Psoas muscle (tissue), 8 donors: ENCODE data around the gene IRAK4. TPM values are rescaled to one million over a fixed set of nuclear protein-coding genes. Genes with fewer than 3 reads are reported as not detected.

Experiments used
- ATAC-seq, 4 donors: fragments of 200-7000 bp; cut with Tn5 transposase; one replicate each; pipeline ENCODE4 v1.9.1; 2020; ENCODE audit warnings: moderate library complexity in 3 of 4, mild to moderate bottlenecking in 2 of 4
- DNase-seq, 2 donors: peaks; one replicate each; pipeline ENCODE4 v3.0.0-alpha.2; 2020
- H3K27ac ChIP-seq: fragments of 200-600 bp; one replicate; pipeline ENCODE4 v1.8.0; 2022
- H3K27me3 ChIP-seq, 3 donors: fragments of 200-600 bp in 1 of 3; one replicate each; pipeline versions ENCODE4 v1.6.1 to v1.8.0; 2013 to 2022; ENCODE audit warnings: low read length in 2 of 3, mild to moderate bottlenecking in 2 of 3, moderate library complexity in 1 of 3; ENCODE audit not compliant: insufficient read depth in 3 of 3
- H3K36me3 ChIP-seq, 2 donors: fragments of 200-600 bp in 1 of 2; one replicate each; pipeline versions ENCODE4 v1.6.1 to v1.8.0; 2013 to 2022; ENCODE audit warnings: low read depth in 1 of 2, mild to moderate bottlenecking in 1 of 2, moderate library complexity in 1 of 2; ENCODE audit not compliant: insufficient read depth in 1 of 2
- H3K4me1 ChIP-seq: fragments of 200-600 bp; one replicate; pipeline ENCODE4 v1.8.0; 2022
- H3K4me3 ChIP-seq: fragments of 200-600 bp; one replicate; pipeline ENCODE4 v1.8.0; 2022; ENCODE audit warnings: mild to moderate bottlenecking
- H3K9me3 ChIP-seq: fragments of 200-600 bp; one replicate; pipeline ENCODE4 v1.8.0; 2022
- WGBS, 3 donors: extraction: QIAGEN DNeasy Blood & Tissue Kit; methylation state at CpG; one replicate each; pipeline versions ENCODE4 v1.1.6 to v1.1.7; 2013; 5-methylcytosine and 5-hydroxymethylcytosine counted together
- intact Hi-C, 2 donors: fragments of 100-400 bp; cut with DNase I; formaldehyde crosslinking; loops; one replicate each; pipeline versions ENCODE4 v1.11.0 to v1.14.2; 2022
- long read RNA-seq, 2 donors: library from polyadenylated mRNA; unstranded; transcript quantifications; one replicate each; pipeline ENCODE4 v2.0.0, GENCODE V29; 2021
- polyA plus RNA-seq, 3 donors: library from polyadenylated mRNA; stranded (reverse); fragments of 200-250 nt; gene quantifications; one replicate each; pipeline ENCODE4 v1.2.3, GENCODE V29; 2013
- total RNA-seq, 4 donors: library from RNA; stranded (reverse); fragmentation: NEBNext Ultra II Directional in 2 of 4; extraction: Animal tissue kit (Norgen Biotek cat#: 25700) in 2 of 4; gene quantifications; one replicate each; pipeline versions ENCODE4 v1.2.1 to v1.2.4, GENCODE V29; 2021 to 2023
- TF ChIP-seq, protein P1 (sequence below): fragments of 200-600 bp; IDR thresholded peaks from one replicate; pipeline ENCODE4 v1.8.0; 2022; ENCODE audit warnings: antibody characterized with exemption
- donor health status: healthy with polysubstance abuse.
- donor health status: DM: no; HTN: no; CAD: no; lungs with moderate emphysema.
- donor health status: Bipolar disorder and iron deficiency.
- donor health status: healthy.
- donor health status: DM: yes; HTN: yes; CAD: no.
- donor health status: DM: no; HTN: no; CAD: no.
- donor health status: DM: no; HTN: no; CAD: no.
- donor health status: DM: yes; HTN: yes; CAD: no.

Gene IRAK4
- total RNA-seq: 1 to 10 TPM; 3.0 to 4.7 (median 3.5) TPM
- 1 to 10 TPM; 2.2 to 3.6 (median 2.9) TPM for polyA plus RNA-seq
- long read RNA-seq, donor 1, partial matches to known transcripts: 0 of 1 reads
- long read RNA-seq, donor 1, other reads (novel, unspliced or antisense): 0 of 1 reads
- long read RNA-seq, donor 2, full-length matches to known transcripts: 5 of 8 reads
- long read RNA-seq, donor 2, partial matches to known transcripts: 0 of 8 reads
- long read RNA-seq, donor 2, other reads (novel, unspliced or antisense): 3 of 8 reads

DNA sequence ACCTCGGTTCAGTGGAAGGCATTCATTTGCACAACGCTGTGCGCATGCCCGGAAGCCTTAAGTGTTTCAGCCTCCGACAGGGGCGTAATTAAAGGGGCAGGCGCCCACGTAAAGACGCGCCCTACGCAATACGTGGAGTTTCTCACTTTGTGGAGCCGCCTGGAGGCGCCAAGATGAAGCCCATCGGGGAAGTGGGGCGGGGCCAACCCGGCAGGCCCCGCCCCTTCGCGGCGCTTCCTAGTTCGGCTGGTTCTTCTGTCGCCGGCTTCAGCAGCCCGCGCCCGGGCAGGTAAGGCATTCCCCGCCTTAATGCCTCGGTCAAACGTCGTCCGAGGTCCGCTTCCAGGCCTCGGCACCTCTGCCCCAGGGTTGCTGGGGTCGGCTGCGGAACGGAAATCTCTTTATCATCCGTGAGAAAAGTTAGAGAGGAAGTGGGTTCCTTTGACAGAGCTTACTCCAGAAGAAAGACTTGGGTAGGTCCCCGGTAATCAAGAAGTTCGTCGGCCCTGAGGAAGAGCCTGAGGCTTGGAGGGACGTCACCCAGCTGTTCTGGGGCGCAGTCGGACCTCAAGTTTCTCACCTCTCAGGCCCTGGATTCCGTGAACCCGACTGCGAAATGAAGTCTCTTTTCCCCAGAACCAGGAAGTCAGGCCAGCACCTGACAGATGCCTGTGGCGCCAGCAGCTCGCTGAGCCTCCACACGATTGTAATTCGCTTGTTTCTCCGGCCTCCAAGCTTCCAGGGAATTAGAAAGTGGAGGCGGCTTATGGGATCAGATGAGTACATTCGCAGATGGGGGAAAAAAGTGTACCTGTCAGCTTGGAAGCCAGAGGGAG lies at the start of gene IRAK4, which contains the start of gene PUS7L:
Gene IRAK4, plus strand, starts transcription at position 224 of the 836 bp plus-strand sequence. CDS start 9,161 bp downstream, outside the sequence.
Gene PUS7L, minus strand, starts transcription at position 63 of the 836 bp plus-strand sequence. CDS start 3,545 bp downstream, outside the sequence.
- TF ChIP-seq, protein P1, sequence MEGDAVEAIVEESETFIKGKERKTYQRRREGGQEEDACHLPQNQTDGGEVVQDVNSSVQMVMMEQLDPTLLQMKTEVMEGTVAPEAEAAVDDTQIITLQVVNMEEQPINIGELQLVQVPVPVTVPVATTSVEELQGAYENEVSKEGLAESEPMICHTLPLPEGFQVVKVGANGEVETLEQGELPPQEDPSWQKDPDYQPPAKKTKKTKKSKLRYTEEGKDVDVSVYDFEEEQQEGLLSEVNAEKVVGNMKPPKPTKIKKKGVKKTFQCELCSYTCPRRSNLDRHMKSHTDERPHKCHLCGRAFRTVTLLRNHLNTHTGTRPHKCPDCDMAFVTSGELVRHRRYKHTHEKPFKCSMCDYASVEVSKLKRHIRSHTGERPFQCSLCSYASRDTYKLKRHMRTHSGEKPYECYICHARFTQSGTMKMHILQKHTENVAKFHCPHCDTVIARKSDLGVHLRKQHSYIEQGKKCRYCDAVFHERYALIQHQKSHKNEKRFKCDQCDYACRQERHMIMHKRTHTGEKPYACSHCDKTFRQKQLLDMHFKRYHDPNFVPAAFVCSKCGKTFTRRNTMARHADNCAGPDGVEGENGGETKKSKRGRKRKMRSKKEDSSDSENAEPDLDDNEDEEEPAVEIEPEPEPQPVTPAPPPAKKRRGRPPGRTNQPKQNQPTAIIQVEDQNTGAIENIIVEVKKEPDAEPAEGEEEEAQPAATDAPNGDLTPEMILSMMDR: peak; percentile 46
- peaks cover 0 to 9% of the 10 kb centered on the region in 2 donors for H3K36me3 ChIP-seq
- intact Hi-C loops: loop anchor here in 1 of 2 donors (5.0 kb wide), 1 partner anchor 123 kb away; no protein-coding TSS in a partner anchor
- ATAC-seq (peak; percentile 99 to 100 (median 100)), DNase-seq (peak; percentile 95 to 97)
- no peaks in the 10 kb centered on the region for H3K27me3 ChIP-seq
- H3K9me3 ChIP-seq: no peaks in the 10 kb centered on the region
- peaks cover 24% of the 10 kb centered on the region for H3K4me1 ChIP-seq
- peak within 1 kb of the TSS; percentile 88 for H3K27ac ChIP-seq
- peak within 1 kb of the TSS; percentile 88 for H3K4me3 ChIP-seq
- 0 to 1% (median 1%) methylated on average over 54 of the region's 54 CpGs for WGBS, 3 donors

DNA sequence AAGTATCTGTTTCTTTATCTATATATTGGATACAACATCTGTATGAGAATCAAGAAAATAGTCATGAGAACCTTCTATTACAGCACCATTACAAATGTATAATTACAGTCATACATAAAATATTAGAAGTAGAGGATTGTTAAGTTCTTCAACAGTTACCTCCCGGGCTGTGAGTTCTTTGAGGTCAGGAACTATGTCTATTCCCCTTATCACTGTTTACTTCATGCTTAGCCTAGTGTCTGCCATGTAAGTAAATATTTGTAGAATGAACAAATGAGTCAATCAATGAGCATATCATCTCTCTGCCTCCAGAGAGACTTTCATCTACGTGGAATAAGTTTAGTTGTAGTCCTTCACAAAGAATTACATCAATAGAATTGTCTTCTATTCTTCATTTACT lies 47.4 kb upstream of the IRAK4 start:
- Histone ChIP-seq H3K4me1 (no peaks in the 10 kb centered on the region), H3K36me3 (no peaks in the 10 kb centered on the region), H3K27me3 (no peaks in the 10 kb centered on the region), H3K27ac (no peak overlapping the region), H3K9me3 (no peaks in the 10 kb centered on the region), H3K4me3 (no peak overlapping the region)
- TF ChIP-seq, protein P1: no peak
- no peak for DNase-seq
- ATAC-seq: no peak
- 81 to 89% (median 85%) methylated on average over 2 of the region's 2 CpGs for WGBS, 3 donors
- intact Hi-C loops: no loop called here

DNA sequence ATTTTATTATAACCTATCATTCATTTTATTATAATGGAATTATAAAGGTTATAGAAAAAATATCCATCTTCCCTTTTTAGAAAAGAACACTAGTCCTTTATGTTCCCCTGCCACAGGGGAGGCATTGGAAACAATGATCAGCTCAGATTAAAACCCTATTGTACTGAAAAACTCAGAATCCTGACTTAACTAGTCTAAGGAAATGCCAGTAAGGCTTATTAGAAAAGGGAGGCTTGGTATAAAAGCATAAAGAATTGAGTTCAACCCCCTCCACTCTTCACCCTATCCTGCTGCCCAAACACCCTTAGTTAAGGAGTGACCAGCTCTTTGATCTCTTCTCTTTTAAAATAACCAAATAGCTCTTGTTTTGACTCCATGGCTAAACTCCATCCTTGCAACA lies 36.1 kb upstream of the IRAK4 start:
- no peak overlapping the region for H3K27ac ChIP-seq
- DNase-seq (no peak), ATAC-seq (no peak)
- no peaks in the 10 kb centered on the region for H3K36me3 ChIP-seq
- H3K4me3 ChIP-seq: no peak overlapping the region
- no peaks in the 10 kb centered on the region for H3K9me3 ChIP-seq
- intact Hi-C loops: no loop called here
- H3K4me1 ChIP-seq: no peaks in the 10 kb centered on the region
- no peaks in the 10 kb centered on the region for H3K27me3 ChIP-seq
- TF ChIP-seq, protein P1: no peak

DNA sequence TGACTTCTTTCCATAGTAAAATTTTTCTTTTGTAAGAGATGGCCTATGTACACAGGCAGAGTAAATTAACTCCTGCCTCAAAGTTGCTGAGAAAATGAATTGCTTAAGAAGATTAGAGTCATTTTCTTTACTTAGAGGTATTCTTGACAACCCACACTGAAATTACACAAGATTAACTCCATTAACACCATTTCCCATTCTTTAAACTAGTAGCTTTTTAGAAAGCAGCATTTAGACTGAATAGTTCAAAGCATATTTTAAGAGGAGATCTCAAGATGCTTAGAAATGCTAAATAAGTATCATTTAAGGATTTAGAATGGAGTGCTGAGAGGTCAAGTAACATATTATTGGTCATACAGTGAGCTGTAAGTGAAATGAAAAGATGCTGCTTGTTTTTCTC lies 35.6 kb upstream of the IRAK4 start:
- TF ChIP-seq, protein P1: no peak

More for the DNA sequence above, 35.6 kb upstream of the IRAK4 start:
- H3K27me3 ChIP-seq: no peaks in the 10 kb centered on the region
- ATAC-seq (no peak), DNase-seq (no peak)
- H3K4me1 ChIP-seq: no peaks in the 10 kb centered on the region
- no peaks in the 10 kb centered on the region for H3K36me3 ChIP-seq
- intact Hi-C loops: no loop called here
- H3K4me3 ChIP-seq: no peak overlapping the region
- no peak overlapping the region for H3K27ac ChIP-seq
- H3K9me3 ChIP-seq: no peaks in the 10 kb centered on the region
